Measurements from ENCODE around the gene SPN. TPM values are rescaled to one million over a fixed set of nuclear protein-coding genes. Genes with fewer than 3 reads are reported as not detected.

SPN gene
- total RNA-seq, 1 experiment from 2014 or later, result not detected

DNA sequence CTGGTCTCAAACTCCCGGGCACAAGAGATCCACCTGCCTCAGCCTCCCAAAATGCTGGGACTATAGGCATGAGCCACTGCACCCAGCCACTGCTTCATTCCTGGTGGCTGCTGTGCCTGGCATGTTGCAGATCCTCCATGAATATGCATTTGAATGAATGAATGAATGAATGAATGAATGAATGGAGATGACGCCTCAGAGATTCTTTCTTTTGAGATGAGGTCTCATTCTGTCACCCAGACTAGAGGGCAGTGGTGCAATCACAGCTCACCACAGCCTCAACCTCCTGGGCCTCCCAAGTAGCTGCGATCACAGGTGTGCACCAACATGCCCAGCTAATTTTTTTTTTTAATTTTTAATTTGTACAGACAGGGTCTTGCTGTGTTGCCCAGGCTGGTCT lies 5.2 kb downstream of the SPN start:
- Histone ChIP-seq H3K4me1 (no peaks in the 10 kb centered on the region), H3K4me3 (ENCODE audit: low read depth, low read length) (no peak overlapping the region), H3K9me3 (no peaks in the 10 kb centered on the region), H3K27me3 (replicated peaks; ENCODE audit: control insufficient read depth, insufficient read depth, low read length) (no peaks in the 10 kb centered on the region), H3K36me3 (ENCODE audit: control insufficient read depth, insufficient read depth, low read length) (no peaks in the 10 kb centered on the region)
- TF ChIP-seq, protein P1, sequence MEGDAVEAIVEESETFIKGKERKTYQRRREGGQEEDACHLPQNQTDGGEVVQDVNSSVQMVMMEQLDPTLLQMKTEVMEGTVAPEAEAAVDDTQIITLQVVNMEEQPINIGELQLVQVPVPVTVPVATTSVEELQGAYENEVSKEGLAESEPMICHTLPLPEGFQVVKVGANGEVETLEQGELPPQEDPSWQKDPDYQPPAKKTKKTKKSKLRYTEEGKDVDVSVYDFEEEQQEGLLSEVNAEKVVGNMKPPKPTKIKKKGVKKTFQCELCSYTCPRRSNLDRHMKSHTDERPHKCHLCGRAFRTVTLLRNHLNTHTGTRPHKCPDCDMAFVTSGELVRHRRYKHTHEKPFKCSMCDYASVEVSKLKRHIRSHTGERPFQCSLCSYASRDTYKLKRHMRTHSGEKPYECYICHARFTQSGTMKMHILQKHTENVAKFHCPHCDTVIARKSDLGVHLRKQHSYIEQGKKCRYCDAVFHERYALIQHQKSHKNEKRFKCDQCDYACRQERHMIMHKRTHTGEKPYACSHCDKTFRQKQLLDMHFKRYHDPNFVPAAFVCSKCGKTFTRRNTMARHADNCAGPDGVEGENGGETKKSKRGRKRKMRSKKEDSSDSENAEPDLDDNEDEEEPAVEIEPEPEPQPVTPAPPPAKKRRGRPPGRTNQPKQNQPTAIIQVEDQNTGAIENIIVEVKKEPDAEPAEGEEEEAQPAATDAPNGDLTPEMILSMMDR (IDR thresholded peaks at IDR 0.05; ENCODE audit: insufficient read depth in 1 of 2, low read depth in 1 of 2, low read length in 1 of 2, severe bottlenecking in 1 of 2, unreplicated experiment in 1 of 2), result no peak
- H3K9me3 Mint-ChIP-seq (ENCODE audit: unreplicated experiment), result no peaks in the 10 kb centered on the region
- BruUV-seq (replicated peaks), result no TSS peak
- intact Hi-C loops (cut with micrococcal nuclease; ENCODE audit: unreplicated experiment), result no loop called here
- no peak overlapping the region for H3K4me3 Mint-ChIP-seq (ENCODE audit: unreplicated experiment)
- peaks cover 15% of the 10 kb centered on the region for H3K4me1 Mint-ChIP-seq (ENCODE audit: low read depth, unreplicated experiment)
- POLR2A ChIA-PET, result no interaction called here
- no peak overlapping the region for H3K27ac Mint-ChIP-seq (ENCODE audit: unreplicated experiment)
- H3K36me3 Mint-ChIP-seq (ENCODE audit: insufficient read depth, unreplicated experiment), result no peaks in the 10 kb centered on the region
- H3K27me3 Mint-ChIP-seq (ENCODE audit: insufficient read depth, unreplicated experiment), result no peaks in the 10 kb centered on the region
- DNase-seq, result no peak
- CTCF ChIA-PET, result no interaction called here

DNA sequence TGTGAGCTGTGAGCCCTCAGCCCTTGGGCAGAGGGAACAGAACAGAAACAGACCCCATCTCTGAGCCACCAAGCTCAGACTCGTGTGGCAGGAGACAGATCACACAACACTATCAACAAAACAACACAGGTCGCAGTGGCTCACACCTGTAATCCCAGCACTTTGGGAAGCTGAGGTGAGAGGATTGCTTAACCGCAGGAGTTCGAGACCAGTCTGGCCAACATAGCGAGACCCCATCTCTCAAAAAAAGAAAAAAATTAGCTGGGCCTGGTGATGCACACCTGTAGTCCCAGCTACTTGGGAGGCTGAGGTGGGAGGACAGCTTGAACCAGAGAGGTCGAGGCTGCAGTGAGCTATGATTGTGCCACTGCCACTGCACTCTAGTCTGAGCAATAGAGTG lies 10.5 kb downstream of the SPN start:
- H3K9me3 Mint-ChIP-seq (ENCODE audit: unreplicated experiment), result no peaks in the 10 kb centered on the region
- no peaks in the 10 kb centered on the region for H3K9me3 ChIP-seq

DNA sequence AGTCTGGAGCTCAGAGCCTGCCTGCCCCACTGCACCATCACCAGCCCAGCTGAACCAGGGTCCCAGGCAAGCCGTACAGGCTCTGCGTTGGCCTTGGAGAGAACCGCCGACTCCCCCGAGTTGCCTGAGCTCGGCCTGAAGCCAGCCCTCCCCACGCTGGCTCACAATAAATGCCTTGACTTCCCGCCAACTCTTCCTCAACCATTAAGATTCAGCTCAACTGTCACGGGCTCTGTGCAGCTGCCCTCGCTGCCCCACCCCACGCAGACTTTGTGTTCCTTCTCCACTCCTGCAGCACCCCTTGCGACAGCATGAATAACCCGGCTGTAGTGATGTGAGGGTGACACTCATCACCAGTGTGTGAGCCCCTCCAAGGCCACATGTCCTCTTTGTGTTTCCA lies 11.1 kb downstream of the SPN start:
- Mint-ChIP-seq H3K4me3 (ENCODE audit: unreplicated experiment) (no peak overlapping the region), H3K27me3 (ENCODE audit: insufficient read depth, unreplicated experiment) (no peaks in the 10 kb centered on the region), H3K4me1 (ENCODE audit: low read depth, unreplicated experiment) (peaks cover 7% of the 10 kb centered on the region), H3K9me3 (ENCODE audit: unreplicated experiment) (no peaks in the 10 kb centered on the region), H3K27ac (ENCODE audit: unreplicated experiment) (no peak overlapping the region), H3K36me3 (ENCODE audit: insufficient read depth, unreplicated experiment) (peaks cover 4% of the 10 kb centered on the region)
- POLR2A ChIA-PET, result no interaction called here
- BruUV-seq (replicated peaks), result no TSS peak
- CTCF ChIA-PET, result interaction anchor here (0.5 to 0.6 kb wide), 2 partner anchors 23 to 92 kb away, joined by 3 read pairs; no protein-coding TSS in a partner anchor
- H3K27me3 ChIP-seq (replicated peaks; ENCODE audit: control insufficient read depth, insufficient read depth, low read length), result no peaks in the 10 kb centered on the region
- intact Hi-C loops (cut with micrococcal nuclease; ENCODE audit: unreplicated experiment), result no loop called here
- no peaks in the 10 kb centered on the region for H3K9me3 ChIP-seq
- TF ChIP-seq, protein P1 (IDR thresholded peaks at IDR 0.05; ENCODE audit: insufficient read depth in 1 of 2, low read depth in 1 of 2, low read length in 1 of 2, severe bottlenecking in 1 of 2, unreplicated experiment in 1 of 2), result no peak
- H3K4me3 ChIP-seq (ENCODE audit: low read depth, low read length), result no peak overlapping the region
- DNase-seq, result no peak
- H3K36me3 ChIP-seq (ENCODE audit: control insufficient read depth, insufficient read depth, low read length), result no peaks in the 10 kb centered on the region
- H3K4me1 ChIP-seq, result no peaks in the 10 kb centered on the region

More for the DNA sequence above, 10.5 kb downstream of the SPN start:
- intact Hi-C loops (cut with micrococcal nuclease; ENCODE audit: unreplicated experiment), result no loop called here
- Mint-ChIP-seq H3K4me3 (ENCODE audit: unreplicated experiment) (no peak overlapping the region), H3K27me3 (ENCODE audit: insufficient read depth, unreplicated experiment) (no peaks in the 10 kb centered on the region), H3K36me3 (ENCODE audit: insufficient read depth, unreplicated experiment) (no peaks in the 10 kb centered on the region), H3K4me1 (ENCODE audit: low read depth, unreplicated experiment) (peaks cover 7% of the 10 kb centered on the region), H3K27ac (ENCODE audit: unreplicated experiment) (no peak overlapping the region)
- Histone ChIP-seq H3K4me1 (no peaks in the 10 kb centered on the region), H3K27me3 (replicated peaks; ENCODE audit: control insufficient read depth, insufficient read depth, low read length) (no peaks in the 10 kb centered on the region), H3K4me3 (ENCODE audit: low read depth, low read length) (no peak overlapping the region), H3K36me3 (ENCODE audit: control insufficient read depth, insufficient read depth, low read length) (no peaks in the 10 kb centered on the region)
- ChIA-PET CTCF (interaction anchor here (0.5 kb wide), 1 partner anchor 93 kb away, joined by 3 read pairs; no protein-coding TSS in a partner anchor), POLR2A (no interaction called here)
- no peak for DNase-seq
- TF ChIP-seq, protein P1 (IDR thresholded peaks at IDR 0.05; ENCODE audit: insufficient read depth in 1 of 2, low read depth in 1 of 2, low read length in 1 of 2, severe bottlenecking in 1 of 2, unreplicated experiment in 1 of 2), result no peak
- BruUV-seq (replicated peaks), result no TSS peak
